ENCODE results near the gene SNX27. TPM values are rescaled to one million over a fixed set of nuclear protein-coding genes. Genes with fewer than 3 reads are reported as not detected.
A peak's percentile ranks its signal among the peaks of the same experiment; 100 is the strongest.

The SNX27 gene
- polyA plus RNA-seq, 4 donors = 4.3 to 19.2 (median 7.0) TPM

GRCh38 chr1:151684128-151684527 is 72.3 kb downstream of the SNX27 start:
- 97 to 100% (median 99%) methylated on average over 2 of the region's 2 CpGs for WGBS, 3 donors
- DNase-seq (no peak), FAIRE-seq (no peak)
- H3K4me3 ChIP-seq (ENCODE audit: low read depth in 1 of 3, low read length in 3 of 3) = no peak overlapping the region
- H3K36me3 ChIP-seq (ENCODE audit: control insufficient read depth in 3 of 3, insufficient read depth in 2 of 3, low read depth in 1 of 3, low read length in 3 of 3) = peaks cover 0 to 25% (median 0%) of the 10 kb centered on the region in 3 donors
- H3K4me1 ChIP-seq (ENCODE audit: control insufficient read depth in 3 of 3, insufficient read depth in 2 of 3, low read depth in 1 of 3, low read length in 2 of 3) = no peaks in the 10 kb centered on the region
- no peak overlapping the region for H3K27ac ChIP-seq (ENCODE audit: low read depth in 1 of 3, low read length in 2 of 3)
- H3K27me3 ChIP-seq (ENCODE audit: control insufficient read depth in 3 of 3, insufficient read depth in 3 of 3, low read length in 3 of 3) = no peaks in the 10 kb centered on the region
- H3K9me3 ChIP-seq (ENCODE audit: control insufficient read depth in 2 of 2, insufficient read depth in 1 of 2, low read depth in 1 of 2, low read length in 1 of 2) = no peaks in the 10 kb centered on the region

- FAIRE-seq (no peak), DNase-seq (no peak)
- whole genome bisulfite sequencing, 3 donors = 86 to 93% (median 92%) methylated on average over 2 of the region's 2 CpGs
- H3K4me3 ChIP-seq (ENCODE audit: low read depth in 1 of 3, low read length in 3 of 3) = no peak overlapping the region
- H3K9me3 ChIP-seq (ENCODE audit: control insufficient read depth in 2 of 2, insufficient read depth in 1 of 2, low read depth in 1 of 2, low read length in 1 of 2) = no peaks in the 10 kb centered on the region
- no peak overlapping the region for H3K27ac ChIP-seq (ENCODE audit: low read depth in 1 of 3, low read length in 2 of 3)
- peaks cover 0 to 21% (median 0%) of the 10 kb centered on the region in 3 donors for H3K36me3 ChIP-seq (ENCODE audit: control insufficient read depth in 3 of 3, insufficient read depth in 2 of 3, low read depth in 1 of 3, low read length in 3 of 3)
- no peaks in the 10 kb centered on the region for H3K27me3 ChIP-seq (ENCODE audit: control insufficient read depth in 3 of 3, insufficient read depth in 3 of 3, low read length in 3 of 3)
- H3K4me1 ChIP-seq (ENCODE audit: control insufficient read depth in 3 of 3, insufficient read depth in 2 of 3, low read depth in 1 of 3, low read length in 2 of 3) = no peaks in the 10 kb centered on the region
Measured at GRCh38 chr1:151686561-151686960, 74.7 kb downstream of the SNX27 start.

- FAIRE-seq (no peak), DNase-seq (no peak)
- no peak overlapping the region for H3K27ac ChIP-seq (ENCODE audit: low read depth in 1 of 3, low read length in 2 of 3)
- no peaks in the 10 kb centered on the region for H3K27me3 ChIP-seq (ENCODE audit: control insufficient read depth in 3 of 3, insufficient read depth in 3 of 3, low read length in 3 of 3)
- H3K4me1 ChIP-seq (ENCODE audit: control insufficient read depth in 3 of 3, insufficient read depth in 2 of 3, low read depth in 1 of 3, low read length in 2 of 3) = no peaks in the 10 kb centered on the region
- no peak overlapping the region for H3K4me3 ChIP-seq (ENCODE audit: low read depth in 1 of 3, low read length in 3 of 3)
- peaks cover 3 to 28% (median 10%) of the 10 kb centered on the region in 3 donors for H3K36me3 ChIP-seq (ENCODE audit: control insufficient read depth in 3 of 3, insufficient read depth in 2 of 3, low read depth in 1 of 3, low read length in 3 of 3)
- no peaks in the 10 kb centered on the region for H3K9me3 ChIP-seq (ENCODE audit: control insufficient read depth in 2 of 2, insufficient read depth in 1 of 2, low read depth in 1 of 2, low read length in 1 of 2)
- 72 to 86% (median 77%) methylated on average over 4 of the region's 4 CpGs for WGBS, 3 donors
Measured at GRCh38 chr1:151689494-151689893, 77.6 kb downstream of the SNX27 start.

DNA sequence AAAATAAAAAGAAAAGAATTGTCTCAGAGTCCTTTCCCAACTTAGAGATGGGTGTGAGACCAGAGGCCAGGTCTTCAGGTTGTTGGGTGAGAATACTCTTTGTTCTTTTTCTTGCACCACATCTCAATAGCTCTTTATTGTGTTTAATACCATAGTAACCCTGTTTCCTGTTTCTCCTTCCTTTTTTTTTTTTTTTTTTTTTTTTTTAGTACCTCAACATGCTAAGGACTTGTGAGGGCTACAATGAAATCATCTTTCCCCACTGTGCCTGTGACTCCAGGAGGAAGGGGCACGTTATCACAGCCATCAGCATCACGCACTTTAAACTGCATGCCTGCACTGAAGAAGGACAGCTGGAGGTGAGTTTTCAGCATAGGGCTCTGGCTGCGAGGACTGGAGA is 80.4 kb downstream of the SNX27 start:
- no peak overlapping the region for H3K4me3 ChIP-seq (ENCODE audit: low read depth in 1 of 3, low read length in 3 of 3)
- no peaks in the 10 kb centered on the region for H3K9me3 ChIP-seq (ENCODE audit: control insufficient read depth in 2 of 2, insufficient read depth in 1 of 2, low read depth in 1 of 2, low read length in 1 of 2)
- H3K36me3 ChIP-seq (ENCODE audit: control insufficient read depth in 3 of 3, insufficient read depth in 2 of 3, low read depth in 1 of 3, low read length in 3 of 3) = peaks cover 4 to 31% (median 10%) of the 10 kb centered on the region in 3 donors
- DNase-seq (no peak), FAIRE-seq (no peak)
- no peaks in the 10 kb centered on the region for H3K27me3 ChIP-seq (ENCODE audit: control insufficient read depth in 3 of 3, insufficient read depth in 3 of 3, low read length in 3 of 3)
- H3K4me1 ChIP-seq (ENCODE audit: control insufficient read depth in 3 of 3, insufficient read depth in 2 of 3, low read depth in 1 of 3, low read length in 2 of 3) = no peaks in the 10 kb centered on the region
- whole genome bisulfite sequencing, 3 donors = 86 to 93% (median 89%) methylated on average over 3 of the region's 3 CpGs
- H3K27ac ChIP-seq (ENCODE audit: low read depth in 1 of 3, low read length in 2 of 3) = no peak overlapping the region

GRCh38 chr1:151693057-151693651 is 81.3 kb downstream of the SNX27 start:
- peak; percentile 52 to 65 for DNase-seq
- Histone ChIP-seq H3K4me1 (ENCODE audit: control insufficient read depth in 3 of 3, insufficient read depth in 2 of 3, low read depth in 1 of 3, low read length in 2 of 3) (no peaks in the 10 kb centered on the region), H3K27me3 (ENCODE audit: control insufficient read depth in 3 of 3, insufficient read depth in 3 of 3, low read length in 3 of 3) (no peaks in the 10 kb centered on the region), H3K4me3 (ENCODE audit: low read depth in 1 of 3, low read length in 3 of 3) (no peak overlapping the region), H3K36me3 (ENCODE audit: control insufficient read depth in 3 of 3, insufficient read depth in 2 of 3, low read depth in 1 of 3, low read length in 3 of 3) (peaks cover 4 to 39% (median 13%) of the 10 kb centered on the region in 3 donors), H3K27ac (ENCODE audit: low read depth in 1 of 3, low read length in 2 of 3) (no peak overlapping the region), H3K9me3 (ENCODE audit: control insufficient read depth in 2 of 2, insufficient read depth in 1 of 2, low read depth in 1 of 2, low read length in 1 of 2) (no peaks in the 10 kb centered on the region)
- FAIRE-seq = no peak
- 72 to 79% (median 75%) methylated on average over 4 of the region's 4 CpGs for WGBS, 3 donors

DNA sequence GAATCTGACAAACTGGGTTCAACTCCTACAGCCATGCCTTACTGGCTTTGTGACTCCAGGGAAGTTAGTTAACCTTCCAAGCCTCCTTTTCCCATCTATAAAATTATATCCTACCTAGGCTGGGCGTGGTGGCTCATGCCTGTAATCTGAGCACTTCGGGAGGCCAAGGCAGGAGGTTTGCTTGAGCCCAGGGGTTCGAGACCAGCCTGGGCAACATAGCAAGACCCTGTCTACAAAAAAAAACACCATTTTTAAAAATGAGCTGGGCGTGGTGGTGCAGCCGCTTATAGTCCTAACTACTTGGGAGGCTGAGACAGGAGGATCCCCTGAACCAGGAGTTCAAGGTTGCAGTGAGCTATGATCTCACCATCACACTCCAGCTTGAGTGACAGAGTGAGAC is 89.7 kb downstream of the SNX27 start:
- Histone ChIP-seq H3K4me1 (ENCODE audit: control insufficient read depth in 3 of 3, insufficient read depth in 2 of 3, low read depth in 1 of 3, low read length in 2 of 3) (peaks cover 0 to 5% (median 0%) of the 10 kb centered on the region in 3 donors), H3K4me3 (ENCODE audit: low read depth in 1 of 3, low read length in 3 of 3) (no peak overlapping the region), H3K9me3 (ENCODE audit: control insufficient read depth in 2 of 2, insufficient read depth in 1 of 2, low read depth in 1 of 2, low read length in 1 of 2) (no peaks in the 10 kb centered on the region), H3K27me3 (ENCODE audit: control insufficient read depth in 3 of 3, insufficient read depth in 3 of 3, low read length in 3 of 3) (no peaks in the 10 kb centered on the region), H3K27ac (ENCODE audit: low read depth in 1 of 3, low read length in 2 of 3) (no peak overlapping the region), H3K36me3 (ENCODE audit: control insufficient read depth in 3 of 3, insufficient read depth in 2 of 3, low read depth in 1 of 3, low read length in 3 of 3) (peaks cover 7 to 75% (median 10%) of the 10 kb centered on the region in 3 donors)
- WGBS, 3 donors = 94 to 97% (median 95%) methylated on average over 5 of the region's 5 CpGs
- FAIRE-seq (no peak), DNase-seq (no peak)

GRCh38 chr1:151702936-151703335 is 91.1 kb downstream of the SNX27 start:
- FAIRE-seq = no peak
- WGBS, 3 donors = 39 to 57% (median 49%) methylated on average over 8 of the region's 8 CpGs

GRCh38 chr1:151703813-151704212 is 92.0 kb downstream of the SNX27 start:
- H3K4me3 ChIP-seq (ENCODE audit: low read depth in 1 of 3, low read length in 3 of 3) = no peak overlapping the region
- peaks cover 7 to 78% (median 7%) of the 10 kb centered on the region in 3 donors for H3K36me3 ChIP-seq (ENCODE audit: control insufficient read depth in 3 of 3, insufficient read depth in 2 of 3, low read depth in 1 of 3, low read length in 3 of 3)
- H3K4me1 ChIP-seq (ENCODE audit: control insufficient read depth in 3 of 3, insufficient read depth in 2 of 3, low read depth in 1 of 3, low read length in 2 of 3) = peaks cover 0 to 8% (median 0%) of the 10 kb centered on the region in 3 donors
- DNase-seq (no peak), FAIRE-seq (no peak)
- H3K27ac ChIP-seq (ENCODE audit: low read depth in 1 of 3, low read length in 2 of 3) = no peak overlapping the region
- WGBS, 3 donors = 62 to 66% (median 62%) methylated on average over 17 of the region's 17 CpGs
- no peaks in the 10 kb centered on the region for H3K9me3 ChIP-seq (ENCODE audit: control insufficient read depth in 2 of 2, insufficient read depth in 1 of 2, low read depth in 1 of 2, low read length in 1 of 2)
- H3K27me3 ChIP-seq (ENCODE audit: control insufficient read depth in 3 of 3, insufficient read depth in 3 of 3, low read length in 3 of 3) = no peaks in the 10 kb centered on the region

More at GRCh38 chr1:151702936-151703335, 91.1 kb downstream of the SNX27 start:
- no peak overlapping the region for H3K27ac ChIP-seq (ENCODE audit: low read depth in 1 of 3, low read length in 2 of 3)
- peaks cover 0 to 8% (median 0%) of the 10 kb centered on the region in 3 donors for H3K4me1 ChIP-seq (ENCODE audit: control insufficient read depth in 3 of 3, insufficient read depth in 2 of 3, low read depth in 1 of 3, low read length in 2 of 3)
- H3K4me3 ChIP-seq (ENCODE audit: low read depth in 1 of 3, low read length in 3 of 3) = no peak overlapping the region
- no peak for DNase-seq
- peaks cover 7 to 78% (median 9%) of the 10 kb centered on the region in 3 donors for H3K36me3 ChIP-seq (ENCODE audit: control insufficient read depth in 3 of 3, insufficient read depth in 2 of 3, low read depth in 1 of 3, low read length in 3 of 3)
- no peaks in the 10 kb centered on the region for H3K9me3 ChIP-seq (ENCODE audit: control insufficient read depth in 2 of 2, insufficient read depth in 1 of 2, low read depth in 1 of 2, low read length in 1 of 2)
- no peaks in the 10 kb centered on the region for H3K27me3 ChIP-seq (ENCODE audit: control insufficient read depth in 3 of 3, insufficient read depth in 3 of 3, low read length in 3 of 3)

GRCh38 chr1:151704246-151704645 is 92.4 kb downstream of the SNX27 start:
- Histone ChIP-seq H3K4me3 (ENCODE audit: low read depth in 1 of 3, low read length in 3 of 3) (no peak overlapping the region), H3K9me3 (ENCODE audit: control insufficient read depth in 2 of 2, insufficient read depth in 1 of 2, low read depth in 1 of 2, low read length in 1 of 2) (no peaks in the 10 kb centered on the region), H3K27me3 (ENCODE audit: control insufficient read depth in 3 of 3, insufficient read depth in 3 of 3, low read length in 3 of 3) (no peaks in the 10 kb centered on the region), H3K4me1 (ENCODE audit: control insufficient read depth in 3 of 3, insufficient read depth in 2 of 3, low read depth in 1 of 3, low read length in 2 of 3) (peaks cover 0 to 9% (median 0%) of the 10 kb centered on the region in 3 donors), H3K36me3 (ENCODE audit: control insufficient read depth in 3 of 3, insufficient read depth in 2 of 3, low read depth in 1 of 3, low read length in 3 of 3) (peaks cover 5 to 80% (median 6%) of the 10 kb centered on the region in 3 donors), H3K27ac (ENCODE audit: low read depth in 1 of 3, low read length in 2 of 3) (no peak overlapping the region)
- no peak for DNase-seq
- FAIRE-seq = no peak
- WGBS, 3 donors = 83 to 85% (median 83%) methylated on average over 4 of the region's 4 CpGs

All from small intestine (tissue), 7 donors.